Measurements from ENCODE around the gene FAHD2A. TPM values are rescaled to one million over a fixed set of nuclear protein-coding genes. Genes with fewer than 3 reads are reported as not detected.

Gene FAHD2A
- total RNA-seq, 1 donor from 2014 or later, result 36.4 TPM

- Histone ChIP-seq H3K4me2 (no peak overlapping the region), H3K4me3 (no peak overlapping the region), H3K4me1 (no peaks in the 10 kb centered on the region), H3K27me3 (no peaks in the 10 kb centered on the region), H3K27ac (no peak overlapping the region), H3K79me2 (ENCODE audit: low read depth) (no peaks in the 10 kb centered on the region), H3K9me3 (ENCODE audit: low read depth) (no peaks in the 10 kb centered on the region), H3K9ac (no peak overlapping the region), H2AFZ (replicated peaks) (no peak overlapping the region), H3K36me3 (no peaks in the 10 kb centered on the region), H4K20me1 (ENCODE audit: low read depth) (no peaks in the 10 kb centered on the region), H3F3A (ENCODE audit: low read depth) (no peaks in the 10 kb centered on the region)
- no peak overlapping the region for H3K4me3 Mint-ChIP-seq
- peaks cover 3% of the 10 kb centered on the region for H3K4me1 Mint-ChIP-seq
- TF ChIP-seq EZH2 (IDR thresholded peaks at IDR 0.05) (no peak), CTCF (IDR thresholded peaks at IDR 0.05) (no peak), EZH2phosphoT487 (IDR thresholded peaks at IDR 0.05) (no peak)
- H3K27me3 Mint-ChIP-seq (ENCODE audit: insufficient read depth, low read depth), result peaks cover 6% of the 10 kb centered on the region
- peaks cover 6% of the 10 kb centered on the region for H3K9me3 Mint-ChIP-seq
- H3K27ac Mint-ChIP-seq, result no peak overlapping the region
- no peaks in the 10 kb centered on the region for H3K36me3 Mint-ChIP-seq
- no peak for DNase-seq (ENCODE audit: low spot score)
Measured at GRCh38 chr2:95359501-95359930, 43.0 kb upstream of the FAHD2A start.

GRCh38 chr2:95361216-95361980 lies 41.1 kb upstream of the FAHD2A start:
- no peaks in the 10 kb centered on the region for H3K4me1 ChIP-seq
- no peak overlapping the region for H3K4me2 ChIP-seq
- no peak overlapping the region for H3K27ac ChIP-seq
- H2AFZ ChIP-seq (replicated peaks), result no peak overlapping the region
- H3K79me2 ChIP-seq (ENCODE audit: low read depth), result no peaks in the 10 kb centered on the region
- DNase-seq (ENCODE audit: low spot score), result no peak
- Mint-ChIP-seq H3K36me3 (no peaks in the 10 kb centered on the region), H3K4me1 (peaks cover 3% of the 10 kb centered on the region), H3K27ac (no peak overlapping the region), H3K4me3 (no peak overlapping the region), H3K9me3 (no peaks in the 10 kb centered on the region), H3K27me3 (ENCODE audit: insufficient read depth, low read depth) (peaks cover 3% of the 10 kb centered on the region)
- H4K20me1 ChIP-seq (ENCODE audit: low read depth), result no peaks in the 10 kb centered on the region
- TF ChIP-seq CTCF (IDR thresholded peaks at IDR 0.05) (no peak), EZH2 (IDR thresholded peaks at IDR 0.05) (no peak), EZH2phosphoT487 (IDR thresholded peaks at IDR 0.05) (no peak)
- no peak overlapping the region for H3K4me3 ChIP-seq
- H3K36me3 ChIP-seq, result no peaks in the 10 kb centered on the region
- H3F3A ChIP-seq (ENCODE audit: low read depth), result no peaks in the 10 kb centered on the region
- H3K27me3 ChIP-seq, result no peaks in the 10 kb centered on the region
- no peaks in the 10 kb centered on the region for H3K9me3 ChIP-seq (ENCODE audit: low read depth)
- H3K9ac ChIP-seq, result no peak overlapping the region

GRCh38 chr2:95362486-95362885 lies 40.0 kb upstream of the FAHD2A start:
- H3K4me2 ChIP-seq, result no peak overlapping the region
- Mint-ChIP-seq H3K27ac (no peak overlapping the region), H3K4me3 (no peak overlapping the region), H3K36me3 (no peaks in the 10 kb centered on the region), H3K9me3 (no peaks in the 10 kb centered on the region), H3K4me1 (peaks cover 3% of the 10 kb centered on the region), H3K27me3 (ENCODE audit: insufficient read depth, low read depth) (no peaks in the 10 kb centered on the region)
- no peak overlapping the region for H3K9ac ChIP-seq
- no peaks in the 10 kb centered on the region for H3K79me2 ChIP-seq (ENCODE audit: low read depth)
- no peaks in the 10 kb centered on the region for H3K9me3 ChIP-seq (ENCODE audit: low read depth)
- H3K4me1 ChIP-seq, result no peaks in the 10 kb centered on the region
- no peak for DNase-seq (ENCODE audit: low spot score)
- no peak overlapping the region for H3K27ac ChIP-seq
- no peak overlapping the region for H3K4me3 ChIP-seq
- H3F3A ChIP-seq (ENCODE audit: low read depth), result no peaks in the 10 kb centered on the region
- H4K20me1 ChIP-seq (ENCODE audit: low read depth), result no peaks in the 10 kb centered on the region
- H2AFZ ChIP-seq (replicated peaks), result no peak overlapping the region
- TF ChIP-seq EZH2 (IDR thresholded peaks at IDR 0.05) (no peak), CTCF (IDR thresholded peaks at IDR 0.05) (no peak), EZH2phosphoT487 (IDR thresholded peaks at IDR 0.05) (no peak)
- H3K36me3 ChIP-seq, result no peaks in the 10 kb centered on the region
- no peaks in the 10 kb centered on the region for H3K27me3 ChIP-seq
